ENCODE measurements around the gene PARVA.

GRCh38 chr11:12464303-12464702 lies 86.9 kb downstream of the PARVA start:
- TF ChIP-seq CTCF (conservative IDR thresholded peaks at IDR 0.05; ENCODE audit: low read depth, low read length) = no peak
- no peak for TF ChIP-seq USF2 (IDR thresholded peaks at IDR 0.05; ENCODE audit: low read depth, low read length)
- no peak for TF ChIP-seq POLR2A (IDR thresholded peaks at IDR 0.05; ENCODE audit: low read depth, low read length)
- TF ChIP-seq RCOR1 (IDR thresholded peaks at IDR 0.05; ENCODE audit: insufficient replicate concordance, low read length) = no peak
